Neural progenitor cell (in vitro differentiated cells): ENCODE results near the gene GLIS1. TPM values are rescaled to one million over a fixed set of nuclear protein-coding genes. Genes with fewer than 3 reads are reported as not detected.

Experiments used
- DNase-seq: peaks from one replicate; pipeline ENCODE4 v3.0.0-alpha.2; 2016; ENCODE audit warnings: low spot score
- H2AFZ ChIP-seq: fragments of 200-600 bp; sonication (generic); replicated peaks from 2 replicates; pipeline ENCODE4 v1.6.1; 2016; ENCODE audit warnings: antibody characterized with exemption
- H3F3A ChIP-seq: fragments of 200-600 bp; sonication (generic); 2 replicates; pipeline ENCODE4 v1.6.1; 2016; ENCODE audit warnings: antibody characterized with exemption, low read depth
- H3K27ac ChIP-seq: fragments of 200-600 bp; sonication (generic); 2 replicates; pipeline ENCODE4 v1.5.1; 2016; ENCODE audit warnings: mild to moderate bottlenecking
- H3K27me3 ChIP-seq: fragments of 200-600 bp; sonication (generic); 2 replicates; pipeline ENCODE4 v1.6.1; 2016; ENCODE audit warnings: mild to moderate bottlenecking, moderate library complexity
- H3K36me3 ChIP-seq: fragments of 200-600 bp; sonication (generic); 2 replicates; pipeline ENCODE4 v1.5.1; 2016
- H3K4me1 ChIP-seq: fragments of 200-600 bp; sonication (generic); 2 replicates; pipeline ENCODE4 v1.6.1; 2016; ENCODE audit warnings: mixed run types
- H3K4me2 ChIP-seq: fragments of 200-600 bp; sonication (generic); 2 replicates; pipeline ENCODE4 v1.6.1; 2016
- H3K4me3 ChIP-seq: fragments of 200-600 bp; sonication (generic); 2 replicates; pipeline ENCODE4 v1.5.1; 2016
- H3K79me2 ChIP-seq: fragments of 200-600 bp; sonication (generic); 2 replicates; pipeline ENCODE4 v1.6.1; 2016; ENCODE audit warnings: low read depth
- H3K9ac ChIP-seq: fragments of 200-600 bp; sonication (generic); 2 replicates; pipeline ENCODE4 v1.6.1; 2016
- H3K9me3 ChIP-seq: fragments of 200-600 bp; sonication (generic); 2 replicates; pipeline ENCODE4 v1.5.1; 2016; ENCODE audit warnings: low read depth
- H4K20me1 ChIP-seq: fragments of 200-600 bp; sonication (generic); 2 replicates; pipeline ENCODE4 v1.6.1; 2016; ENCODE audit warnings: low read depth
- H3K27ac Mint-ChIP-seq: 3 replicates; pipeline ENCODE4 v1.8.0; 2021; ENCODE audit warnings: mixed read lengths
- H3K27me3 Mint-ChIP-seq: 2 replicates; pipeline ENCODE4 v1.8.0; 2022; ENCODE audit warnings: low read depth, mild to moderate bottlenecking, inconsistent platforms, moderate library complexity, mixed read lengths; ENCODE audit not compliant: insufficient read depth
- H3K36me3 Mint-ChIP-seq: 3 replicates; pipeline ENCODE4 v1.8.0; 2021; ENCODE audit warnings: mixed read lengths
- H3K4me1 Mint-ChIP-seq: 3 replicates; pipeline ENCODE4 v1.8.0; 2021; ENCODE audit warnings: mixed read lengths
- H3K4me3 Mint-ChIP-seq: 3 replicates; pipeline ENCODE4 v1.8.0; 2021; ENCODE audit warnings: mild to moderate bottlenecking, moderate library complexity, mixed read lengths
- H3K9me3 Mint-ChIP-seq: 3 replicates; pipeline ENCODE4 v1.8.0; 2020; ENCODE audit warnings: mixed read lengths
- CTCF ChIP-seq: fragments of 200-600 bp; sonication (generic); IDR thresholded peaks from 2 replicates; pipeline ENCODE4 v1.5.1; 2017; ENCODE audit warnings: antibody characterized with exemption, mild to moderate bottlenecking
- EZH2 ChIP-seq: fragments of 200-600 bp; sonication (generic); IDR thresholded peaks from 2 replicates; pipeline ENCODE4 v1.6.1; 2017; ENCODE audit warnings: antibody characterized with exemption, mild to moderate bottlenecking, moderate library complexity
- EZH2phosphoT487 ChIP-seq: fragments of 200-600 bp; sonication (generic); IDR thresholded peaks from 2 replicates; pipeline ENCODE4 v1.6.1; 2017; ENCODE audit warnings: antibody characterized with exemption
- total RNA-seq: library from RNA; depleted of rRNA; stranded (reverse); fragments of >200 nt; gene quantifications from 2 replicates; pipeline ENCODE4 v1.2.3, GENCODE V29; 2015; ENCODE audit warnings: low replicate concordance

GLIS1 gene
- total RNA-seq, 1 donor from 2014 or later: not detected

GRCh38 chr1:53645690-53646078 is 93.3 kb downstream of the GLIS1 start:
- Histone ChIP-seq H4K20me1 (no peaks in the 10 kb centered on the region), H3K9ac (no peak overlapping the region), H3K79me2 (no peaks in the 10 kb centered on the region), H3K4me1 (no peaks in the 10 kb centered on the region), H3K27me3 (no peaks in the 10 kb centered on the region), H3F3A (no peaks in the 10 kb centered on the region), H2AFZ (no peak overlapping the region), H3K36me3 (no peaks in the 10 kb centered on the region), H3K9me3 (no peaks in the 10 kb centered on the region), H3K4me3 (no peak overlapping the region), H3K27ac (no peak overlapping the region), H3K4me2 (no peak overlapping the region)
- Mint-ChIP-seq H3K9me3 (no peaks in the 10 kb centered on the region), H3K4me3 (no peak overlapping the region), H3K4me1 (peaks cover 33% of the 10 kb centered on the region), H3K27me3 (peaks cover 3% of the 10 kb centered on the region), H3K27ac (no peak overlapping the region), H3K36me3 (no peaks in the 10 kb centered on the region)
- DNase-seq: no peak
- TF ChIP-seq EZH2phosphoT487 (no peak), EZH2 (no peak), CTCF (no peak)

GRCh38 chr1:53644909-53645689 is 93.9 kb downstream of the GLIS1 start:
- Mint-ChIP-seq H3K27me3 (peaks cover 3% of the 10 kb centered on the region), H3K4me1 (peaks cover 34% of the 10 kb centered on the region), H3K9me3 (no peaks in the 10 kb centered on the region), H3K27ac (no peak overlapping the region), H3K36me3 (no peaks in the 10 kb centered on the region), H3K4me3 (no peak overlapping the region)
- Histone ChIP-seq H3K27ac (no peak overlapping the region), H3K36me3 (no peaks in the 10 kb centered on the region), H3K27me3 (no peaks in the 10 kb centered on the region), H3K4me1 (no peaks in the 10 kb centered on the region), H3K79me2 (no peaks in the 10 kb centered on the region), H2AFZ (no peak overlapping the region), H3F3A (no peaks in the 10 kb centered on the region), H3K4me3 (no peak overlapping the region), H4K20me1 (no peaks in the 10 kb centered on the region), H3K4me2 (no peak overlapping the region), H3K9me3 (no peaks in the 10 kb centered on the region), H3K9ac (no peak overlapping the region)
- no peak for TF ChIP-seq CTCF
- no peak for TF ChIP-seq EZH2phosphoT487
- TF ChIP-seq EZH2: no peak
- no peak for DNase-seq

- Histone ChIP-seq H3K79me2 (no peaks in the 10 kb centered on the region), H3F3A (no peaks in the 10 kb centered on the region), H3K27ac (no peak overlapping the region), H3K27me3 (no peaks in the 10 kb centered on the region), H3K36me3 (no peaks in the 10 kb centered on the region), H2AFZ (no peak overlapping the region), H3K4me2 (no peak overlapping the region), H3K9me3 (no peaks in the 10 kb centered on the region), H3K4me3 (no peak overlapping the region), H4K20me1 (no peaks in the 10 kb centered on the region), H3K4me1 (no peaks in the 10 kb centered on the region), H3K9ac (no peak overlapping the region)
- TF ChIP-seq CTCF: no peak
- no peak for TF ChIP-seq EZH2
- TF ChIP-seq EZH2phosphoT487: no peak
- no peaks in the 10 kb centered on the region for H3K36me3 Mint-ChIP-seq
- H3K27ac Mint-ChIP-seq: no peak overlapping the region
- no peak for DNase-seq
- H3K9me3 Mint-ChIP-seq: no peaks in the 10 kb centered on the region
- peaks cover 34% of the 10 kb centered on the region for H3K4me1 Mint-ChIP-seq
- peaks cover 3% of the 10 kb centered on the region for H3K27me3 Mint-ChIP-seq
- no peak overlapping the region for H3K4me3 Mint-ChIP-seq
Measured at GRCh38 chr1:53644496-53644895, 94.5 kb downstream of the GLIS1 start.
